ENCODE data around the gene UGT1A4.

The UGT1A4 gene

DNA sequence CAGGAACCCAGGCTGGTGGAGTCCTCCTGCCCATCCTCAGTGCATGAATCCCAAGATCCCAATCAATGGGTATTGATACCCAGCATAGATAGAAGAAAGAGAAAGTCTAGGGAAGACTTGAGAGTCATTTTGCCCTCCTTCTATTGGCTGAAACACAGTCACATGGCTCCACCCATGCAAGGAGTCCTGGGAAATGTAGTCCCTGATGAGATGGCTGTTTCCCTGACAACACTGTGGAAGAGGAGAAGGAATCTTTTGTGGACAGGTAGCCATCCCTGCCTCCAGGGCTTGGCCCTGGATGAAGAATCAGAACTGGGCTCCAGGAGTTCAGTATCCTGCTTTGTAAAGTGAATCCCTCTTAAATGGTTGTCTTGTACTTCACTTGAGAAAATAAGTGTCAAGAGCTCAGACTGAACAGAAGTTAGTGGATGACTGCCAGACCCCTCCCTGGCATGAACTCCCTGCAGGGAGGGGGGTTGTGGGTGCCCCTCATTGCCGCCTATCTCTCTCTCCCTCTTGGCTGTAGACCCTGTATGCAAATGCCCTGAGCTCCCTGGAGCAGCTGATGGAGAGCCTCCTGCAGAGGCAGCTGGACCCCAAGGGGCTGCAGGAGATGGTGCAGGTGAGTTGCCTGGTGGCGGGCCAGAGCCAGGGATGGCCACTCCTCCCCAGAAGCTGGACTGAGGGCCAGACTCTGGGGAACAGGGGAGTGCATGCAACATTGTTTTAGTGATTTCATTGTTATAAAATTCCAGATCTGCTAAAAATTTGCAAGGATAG lies 95.7 kb downstream of the UGT1A4 start:
- Mint-ChIP-seq H3K27ac (no peak overlapping the region), H3K27me3 (ENCODE audit: low read depth) (peaks cover 17% of the 10 kb centered on the region), H3K4me1 (no peaks in the 10 kb centered on the region), H3K9me3 (no peaks in the 10 kb centered on the region), H3K4me3 (no peak overlapping the region), H3K36me3 (ENCODE audit: low read depth) (no peaks in the 10 kb centered on the region)
- TF ChIP-seq, protein P1, sequence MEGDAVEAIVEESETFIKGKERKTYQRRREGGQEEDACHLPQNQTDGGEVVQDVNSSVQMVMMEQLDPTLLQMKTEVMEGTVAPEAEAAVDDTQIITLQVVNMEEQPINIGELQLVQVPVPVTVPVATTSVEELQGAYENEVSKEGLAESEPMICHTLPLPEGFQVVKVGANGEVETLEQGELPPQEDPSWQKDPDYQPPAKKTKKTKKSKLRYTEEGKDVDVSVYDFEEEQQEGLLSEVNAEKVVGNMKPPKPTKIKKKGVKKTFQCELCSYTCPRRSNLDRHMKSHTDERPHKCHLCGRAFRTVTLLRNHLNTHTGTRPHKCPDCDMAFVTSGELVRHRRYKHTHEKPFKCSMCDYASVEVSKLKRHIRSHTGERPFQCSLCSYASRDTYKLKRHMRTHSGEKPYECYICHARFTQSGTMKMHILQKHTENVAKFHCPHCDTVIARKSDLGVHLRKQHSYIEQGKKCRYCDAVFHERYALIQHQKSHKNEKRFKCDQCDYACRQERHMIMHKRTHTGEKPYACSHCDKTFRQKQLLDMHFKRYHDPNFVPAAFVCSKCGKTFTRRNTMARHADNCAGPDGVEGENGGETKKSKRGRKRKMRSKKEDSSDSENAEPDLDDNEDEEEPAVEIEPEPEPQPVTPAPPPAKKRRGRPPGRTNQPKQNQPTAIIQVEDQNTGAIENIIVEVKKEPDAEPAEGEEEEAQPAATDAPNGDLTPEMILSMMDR (IDR thresholded peaks at IDR 0.05; ENCODE audit: unreplicated experiment in 3 of 3): no peak

DNA sequence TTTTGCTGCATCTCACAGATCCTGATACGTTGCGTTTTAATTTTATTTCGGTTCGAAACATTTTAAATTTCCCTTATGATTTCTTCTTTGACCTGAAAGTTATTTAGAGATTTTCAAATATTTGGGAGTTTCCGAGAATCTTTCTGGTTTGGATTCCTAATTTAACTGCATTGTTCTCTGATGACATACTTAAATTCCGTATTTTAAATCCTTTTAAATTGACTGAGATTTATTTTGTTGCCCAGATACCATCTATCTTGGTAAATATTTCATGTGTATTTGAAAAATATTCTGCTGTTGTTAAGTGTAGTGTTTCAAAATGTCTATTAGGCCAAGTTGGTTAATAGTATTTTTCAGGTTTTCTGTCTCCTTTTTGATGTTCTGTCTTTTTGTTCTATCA lies 97.3 kb downstream of the UGT1A4 start:
- H3K4me3 Mint-ChIP-seq: no peak overlapping the region
- peaks cover 9% of the 10 kb centered on the region for H3K27me3 Mint-ChIP-seq (ENCODE audit: low read depth)
- TF ChIP-seq, protein P1 (IDR thresholded peaks at IDR 0.05; ENCODE audit: unreplicated experiment in 3 of 3): no peak
- H3K4me1 Mint-ChIP-seq: no peaks in the 10 kb centered on the region
- no peak overlapping the region for H3K27ac Mint-ChIP-seq
- no peaks in the 10 kb centered on the region for H3K36me3 Mint-ChIP-seq (ENCODE audit: low read depth)
- no peaks in the 10 kb centered on the region for H3K9me3 Mint-ChIP-seq

DNA sequence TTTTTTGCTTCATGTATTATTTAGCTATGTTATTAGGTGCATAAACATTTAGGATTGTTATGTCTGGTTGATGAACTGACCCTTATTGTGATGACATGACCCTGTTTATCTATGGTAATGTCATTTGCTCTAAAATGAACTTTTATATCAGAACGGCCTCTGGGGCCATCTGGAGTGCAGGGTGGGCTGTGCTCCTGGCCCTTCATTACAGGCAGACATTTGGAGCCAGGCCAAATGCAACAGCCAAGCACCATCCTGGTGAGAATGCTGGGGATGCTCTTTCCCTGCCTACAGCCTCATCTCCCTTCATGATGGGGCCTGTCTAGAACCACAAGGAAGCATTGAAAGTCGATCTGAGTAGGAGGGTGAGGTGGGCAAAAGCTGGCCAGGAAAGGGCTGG lies 97.8 kb downstream of the UGT1A4 start:
- TF ChIP-seq, protein P1 (IDR thresholded peaks at IDR 0.05; ENCODE audit: unreplicated experiment in 3 of 3): no peak
- no peak overlapping the region for H3K4me3 Mint-ChIP-seq

DNA sequence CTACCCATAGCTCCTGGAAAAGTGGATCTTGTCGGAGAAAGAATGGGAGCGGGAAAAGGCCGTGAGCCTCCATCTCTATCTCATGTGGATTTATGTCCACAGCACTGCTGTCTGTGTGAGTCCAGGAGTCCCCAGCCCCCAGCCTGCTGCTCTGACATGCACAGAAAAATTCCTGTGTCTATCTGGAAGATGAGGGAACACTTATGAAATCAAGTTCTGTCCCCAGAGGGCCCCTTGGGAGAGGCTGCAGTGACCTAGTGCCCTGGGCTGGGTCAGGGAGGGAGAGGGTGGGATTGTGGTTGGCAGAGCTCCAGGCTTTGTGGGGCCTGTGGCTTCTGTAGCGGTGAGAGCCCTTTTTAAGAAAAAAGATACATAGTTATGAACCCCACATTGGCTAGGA lies 98.2 kb downstream of the UGT1A4 start:
- H3K27ac Mint-ChIP-seq: peak overlapping the region in 1 of 3 experiments; percentile 59
- H3K4me3 Mint-ChIP-seq: no peak overlapping the region
- H3K36me3 Mint-ChIP-seq (ENCODE audit: low read depth): no peaks in the 10 kb centered on the region
- no peaks in the 10 kb centered on the region for H3K9me3 Mint-ChIP-seq
- TF ChIP-seq, protein P1 (IDR thresholded peaks at IDR 0.05; ENCODE audit: unreplicated experiment in 3 of 3): no peak
- H3K27me3 Mint-ChIP-seq (ENCODE audit: low read depth): peaks cover 8% of the 10 kb centered on the region
- H3K4me1 Mint-ChIP-seq: no peaks in the 10 kb centered on the region

More for the DNA sequence above, 97.8 kb downstream of the UGT1A4 start:
- Mint-ChIP-seq H3K9me3 (no peaks in the 10 kb centered on the region), H3K36me3 (ENCODE audit: low read depth) (no peaks in the 10 kb centered on the region), H3K27ac (peak overlapping the region in 1 of 3 experiments; percentile 59), H3K4me1 (no peaks in the 10 kb centered on the region), H3K27me3 (ENCODE audit: low read depth) (peaks cover 9% of the 10 kb centered on the region)

DNA sequence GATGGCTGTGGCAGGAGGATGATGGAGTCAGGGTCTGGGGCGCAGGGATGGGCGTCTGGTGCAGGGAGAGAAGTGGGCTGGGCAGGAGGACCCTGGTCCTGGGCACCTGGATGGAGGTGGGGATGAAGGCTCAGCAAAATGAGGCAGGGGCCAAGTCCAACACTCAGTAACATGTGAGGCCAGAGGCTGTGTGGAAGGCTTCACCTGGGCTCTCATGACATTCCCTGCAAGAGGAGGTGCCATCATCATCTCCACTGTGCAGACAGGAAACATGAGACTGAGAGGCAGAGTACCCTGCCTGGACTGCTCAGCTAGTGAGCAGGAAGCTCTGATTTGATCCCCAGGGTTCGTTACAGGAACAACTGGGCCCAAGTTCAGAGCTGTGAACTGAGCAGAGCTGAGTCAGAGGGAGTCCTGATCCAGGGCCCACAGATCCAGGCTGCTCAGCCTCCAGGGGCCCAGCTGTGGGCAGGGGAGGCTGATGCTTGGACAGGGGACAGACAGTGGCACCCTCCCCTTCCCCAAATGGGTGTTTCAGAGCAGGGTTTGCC lies 98.9 kb downstream of the UGT1A4 start:
- no peaks in the 10 kb centered on the region for H3K36me3 Mint-ChIP-seq (ENCODE audit: low read depth)
- H3K4me3 Mint-ChIP-seq: no peak overlapping the region
- H3K9me3 Mint-ChIP-seq: no peaks in the 10 kb centered on the region
- H3K27me3 Mint-ChIP-seq (ENCODE audit: low read depth): peaks cover 3% of the 10 kb centered on the region
- no peak overlapping the region for H3K27ac Mint-ChIP-seq
- TF ChIP-seq, protein P1 (IDR thresholded peaks at IDR 0.05; ENCODE audit: unreplicated experiment in 3 of 3): no peak
- no peaks in the 10 kb centered on the region for H3K4me1 Mint-ChIP-seq

Measured in nephron (organoid).